Stimulated activated naive CD8-positive, alpha-beta T cell treated with anti-CD3 and anti-CD28 coated beads, Interleukin-15, amount 100 ng/mL, for 72 hours (primary cell): ENCODE results near the gene EDC4.

Source experiments
- ATAC-seq: fragments of 150-1000 bp; cut with Tn5 transposase; 2 replicates; pipeline ENCODE4 v1.10.0; 2021; ENCODE audit warnings: mild to moderate bottlenecking, moderate library complexity
- DNase-seq, 2 donors: peaks; one replicate each; pipeline ENCODE4 v3.0.0; 2021 to 2022
- H3K27ac Mint-ChIP-seq, 2 donors: one replicate each; pipeline ENCODE4 v1.8.0; 2022; ENCODE audit warnings: mild to moderate bottlenecking in 2 of 2, mixed read lengths in 2 of 2, moderate library complexity in 2 of 2
- H3K27me3 Mint-ChIP-seq: one replicate; pipeline ENCODE4 v1.8.0; 2022; ENCODE audit warnings: mixed read lengths
- H3K4me1 Mint-ChIP-seq: one replicate; pipeline ENCODE4 v1.8.0; 2022; ENCODE audit warnings: mild to moderate bottlenecking, mixed read lengths
- H3K4me3 Mint-ChIP-seq, 2 donors: one replicate each; pipeline ENCODE4 v1.8.0; 2022; ENCODE audit warnings: mild to moderate bottlenecking in 2 of 2, mixed read lengths in 2 of 2, moderate library complexity in 1 of 2
- H3K9me3 Mint-ChIP-seq, 2 donors: one replicate each; pipeline ENCODE4 v1.8.0; 2022; ENCODE audit warnings: mixed read lengths in 2 of 2

Gene EDC4

GRCh38 chr16:67924140-67924906 lies 51.5 kb downstream of the EDC4 start:
- Mint-ChIP-seq H3K27ac (peak overlapping the region in 1 of 2 donors; percentile 25), H3K4me3 (no peak overlapping the region), H3K4me1 (peaks cover 53% of the 10 kb centered on the region), H3K9me3 (no peaks in the 10 kb centered on the region), H3K27me3 (no peaks in the 10 kb centered on the region)
- ATAC-seq (no peak), DNase-seq (no peak)

DNA sequence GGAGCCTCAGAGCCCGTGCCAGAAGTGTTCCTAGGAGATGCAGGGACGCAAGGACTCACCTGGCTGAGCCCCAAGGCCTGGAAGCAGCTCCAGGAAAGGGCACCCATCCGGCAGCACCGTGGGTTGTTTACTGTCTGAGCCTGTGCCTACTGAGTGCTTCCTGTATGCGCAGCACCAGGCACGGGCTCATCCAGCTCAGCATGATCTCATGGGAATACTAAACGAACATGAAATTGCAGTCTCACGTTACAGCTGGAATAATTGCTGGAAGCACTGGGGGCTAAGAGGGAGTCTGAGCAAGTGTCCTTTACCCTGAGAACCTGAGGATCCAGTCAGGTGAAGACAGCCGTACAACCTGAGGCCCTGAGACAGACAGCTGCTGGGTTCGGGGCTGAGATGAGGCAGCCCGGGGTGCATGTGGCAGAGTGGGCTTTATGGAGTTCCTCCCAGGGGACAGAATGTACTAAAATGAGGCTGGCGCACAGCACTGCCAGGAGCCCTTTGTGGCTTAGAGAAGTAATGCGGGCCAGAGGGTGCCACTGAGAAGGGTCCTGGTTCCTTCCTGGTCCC lies 53.4 kb downstream of the EDC4 start:
- H3K9me3 Mint-ChIP-seq: no peaks in the 10 kb centered on the region
- H3K27me3 Mint-ChIP-seq: no peaks in the 10 kb centered on the region
- peak overlapping the region in 1 of 2 donors; percentile 76 for H3K27ac Mint-ChIP-seq
- H3K4me1 Mint-ChIP-seq: peaks cover 43% of the 10 kb centered on the region
- H3K4me3 Mint-ChIP-seq: no peak overlapping the region
- DNase-seq: no peak
- no peak for ATAC-seq

GRCh38 chr16:67927131-67927941 lies 54.5 kb downstream of the EDC4 start:
- peaks cover 33% of the 10 kb centered on the region for H3K4me1 Mint-ChIP-seq
- H3K9me3 Mint-ChIP-seq: no peaks in the 10 kb centered on the region
- no peak overlapping the region for H3K4me3 Mint-ChIP-seq
- no peak for DNase-seq
- no peak for ATAC-seq
- H3K27ac Mint-ChIP-seq: no peak overlapping the region
- H3K27me3 Mint-ChIP-seq: no peaks in the 10 kb centered on the region

- Mint-ChIP-seq H3K9me3 (no peaks in the 10 kb centered on the region), H3K4me1 (peaks cover 24% of the 10 kb centered on the region), H3K27me3 (no peaks in the 10 kb centered on the region), H3K4me3 (no peak overlapping the region), H3K27ac (peak overlapping the region in 1 of 2 donors; percentile 93)
- peak; percentile 3 for ATAC-seq
- DNase-seq: peak in 1 of 2 donors; percentile 24
Observed at GRCh38 chr16:67928147-67928546, 55.3 kb downstream of the EDC4 start.

- no peak overlapping the region for H3K4me3 Mint-ChIP-seq
- no peaks in the 10 kb centered on the region for H3K9me3 Mint-ChIP-seq
- H3K4me1 Mint-ChIP-seq: peaks cover 26% of the 10 kb centered on the region
- ATAC-seq (peak; percentile 86), DNase-seq (peak; percentile 77 to 79)
- peak overlapping the region in 1 of 2 donors; percentile 93 for H3K27ac Mint-ChIP-seq
- H3K27me3 Mint-ChIP-seq: no peaks in the 10 kb centered on the region
Observed at GRCh38 chr16:67928561-67929364, 55.9 kb downstream of the EDC4 start.

- Mint-ChIP-seq H3K27ac (peak overlapping the region in 1 of 2 donors; percentile 76), H3K4me3 (no peak overlapping the region), H3K27me3 (no peaks in the 10 kb centered on the region), H3K4me1 (peaks cover 35% of the 10 kb centered on the region), H3K9me3 (no peaks in the 10 kb centered on the region)
- DNase-seq: no peak
- no peak for ATAC-seq
Observed at GRCh38 chr16:67930191-67930590, 57.3 kb downstream of the EDC4 start.

DNA sequence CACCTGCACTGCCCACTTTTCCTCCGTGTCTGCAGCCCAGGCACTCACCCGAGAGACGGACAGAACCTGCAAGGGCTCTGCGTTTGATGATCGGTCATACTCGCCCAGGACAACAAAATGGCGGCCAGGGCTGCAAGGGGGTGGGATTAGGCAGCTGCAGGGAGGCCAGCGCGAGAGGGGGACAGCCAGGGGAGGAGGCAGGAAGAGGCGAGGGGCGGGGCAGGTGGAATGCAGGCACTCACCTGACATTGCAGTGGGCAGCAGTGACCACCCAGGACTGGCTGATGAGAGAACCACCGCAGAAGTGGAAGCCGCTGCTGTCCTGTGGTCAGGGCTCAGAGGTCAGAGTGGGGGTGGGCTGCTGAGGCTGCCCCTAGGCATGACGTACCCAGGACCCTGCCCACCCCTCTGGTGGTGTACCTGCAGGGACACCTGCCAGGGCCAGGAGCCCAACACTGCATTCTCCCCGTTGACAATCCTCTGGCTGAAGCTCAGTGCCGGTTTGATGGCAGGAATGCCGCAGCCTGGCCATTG lies 57.9 kb downstream of the EDC4 start:
- H3K9me3 Mint-ChIP-seq: no peaks in the 10 kb centered on the region
- H3K4me1 Mint-ChIP-seq: peaks cover 34% of the 10 kb centered on the region
- no peaks in the 10 kb centered on the region for H3K27me3 Mint-ChIP-seq
- H3K27ac Mint-ChIP-seq: peak overlapping the region in 1 of 2 donors; percentile 62
- DNase-seq (no peak), ATAC-seq (no peak)
- no peak overlapping the region for H3K4me3 Mint-ChIP-seq
